GM23338 (cell line): ENCODE measurements around the gene DHRS4. TPM values are rescaled to one million over a fixed set of nuclear protein-coding genes. Genes with fewer than 3 reads are reported as not detected.

Experiments used
- ATAC-seq: fragments of 200-7000 bp; cut with Tn5 transposase; 3 replicates; pipeline ENCODE4 v1.9.1; 2020
- DNase-seq: peaks from one replicate; pipeline ENCODE4 v3.0.0-alpha.2; 2015; ENCODE audit warnings: low spot score
- H2AFZ ChIP-seq: fragments of 200-600 bp; sonication (generic); 2 replicates; pipeline ENCODE4 v1.8.0; 2016; ENCODE audit warnings: antibody characterized with exemption, mild to moderate bottlenecking, moderate library complexity
- H3F3A ChIP-seq: fragments of 200-600 bp; sonication (generic); replicated peaks from 2 replicates; pipeline ENCODE4 v1.8.0; 2017; ENCODE audit warnings: antibody characterized with exemption, mixed run types, low read depth
- H3K27ac ChIP-seq: fragments of 200-600 bp; sonication (generic); 2 replicates; pipeline ENCODE4 v1.6.1; 2016; ENCODE audit warnings: low read depth
- H3K27me3 ChIP-seq: fragments of 200-600 bp; sonication (generic); 2 replicates; pipeline ENCODE4 v1.8.0; 2016; ENCODE audit warnings: mild to moderate bottlenecking, mixed run types, moderate library complexity; ENCODE audit not compliant: insufficient read depth
- H3K36me3 ChIP-seq: fragments of 200-600 bp; sonication (generic); 2 replicates; pipeline ENCODE4 v1.8.0; 2016; ENCODE audit warnings: mild to moderate bottlenecking; ENCODE audit not compliant: insufficient read depth
- H3K4me1 ChIP-seq: fragments of 200-600 bp; sonication (generic); 2 replicates; pipeline ENCODE4 v1.8.0; 2016; ENCODE audit warnings: mild to moderate bottlenecking, moderate library complexity; ENCODE audit not compliant: insufficient read depth
- H3K4me2 ChIP-seq: fragments of 200-600 bp; sonication (generic); 2 replicates; pipeline ENCODE4 v1.7.1; 2017; ENCODE audit warnings: mixed run types
- H3K4me3 ChIP-seq: fragments of 200-600 bp; sonication (generic); 2 replicates; pipeline ENCODE4 v1.6.1; 2016; ENCODE audit warnings: mixed run types
- H3K79me2 ChIP-seq: fragments of 200-600 bp; sonication (generic); replicated peaks from 2 replicates; pipeline ENCODE4 v1.8.0; 2017; ENCODE audit warnings: mild to moderate bottlenecking; ENCODE audit not compliant: insufficient read depth
- H3K9me2 ChIP-seq: fragments of 200-600 bp; sonication (generic); 2 replicates; pipeline ENCODE4 v1.8.0; 2017; ENCODE audit not compliant: insufficient read depth
- H4K20me1 ChIP-seq: fragments of 200-600 bp; sonication (generic); replicated peaks from 2 replicates; pipeline ENCODE4 v1.8.0; 2017; ENCODE audit warnings: mild to moderate bottlenecking; ENCODE audit not compliant: insufficient read depth
- H3K27ac Mint-ChIP-seq: 2 replicates; pipeline ENCODE4 v1.8.0; 2020; ENCODE audit warnings: inconsistent platforms, mild to moderate bottlenecking, moderate library complexity, mixed read lengths
- H3K27me3 Mint-ChIP-seq: 3 replicates; pipeline ENCODE4 v1.8.0; 2022; ENCODE audit warnings: low read depth, mild to moderate bottlenecking, moderate library complexity, mixed read lengths, inconsistent platforms; ENCODE audit not compliant: insufficient read depth, poor library complexity
- H3K36me3 Mint-ChIP-seq: 3 replicates; pipeline ENCODE4 v1.8.0; 2021; ENCODE audit warnings: low read depth, mild to moderate bottlenecking, inconsistent platforms, moderate library complexity, mixed read lengths
- H3K4me1 Mint-ChIP-seq: 3 replicates; pipeline ENCODE4 v1.8.0; 2020; ENCODE audit warnings: mild to moderate bottlenecking, inconsistent platforms, mixed read lengths
- H3K4me3 Mint-ChIP-seq: 3 replicates; pipeline ENCODE4 v1.8.0; 2021; ENCODE audit warnings: moderate library complexity, mild to moderate bottlenecking, inconsistent platforms, mixed read lengths
- H3K9me3 Mint-ChIP-seq: 3 replicates; pipeline ENCODE4 v1.8.0; 2020; ENCODE audit warnings: moderate library complexity, mild to moderate bottlenecking, inconsistent platforms, mixed read lengths
- CREB1 ChIP-seq: fragments of 250-450 bp; sonication (Bioruptor Pico); IDR thresholded peaks from 2 replicates; pipeline ENCODE4 v1.5.0; 2020; ENCODE audit warnings: low read depth, mild to moderate bottlenecking, moderate library complexity
- CTCF ChIP-seq, 2 experiments: fragments of 200-600 bp in 1 of 2; sonication (generic) in 1 of 2; conservative IDR thresholded peaks; 2 replicates each; pipeline versions ENCODE4 v1.5.1 to v1.6.1; 2016 to 2017; ENCODE audit warnings: antibody characterized with exemption in 2 of 2, low read depth in 2 of 2, mild to moderate bottlenecking in 2 of 2, moderate library complexity in 1 of 2
- ETS1 ChIP-seq: IDR thresholded peaks from 2 replicates; pipeline ENCODE4 v1.6.1; 2016; ENCODE audit warnings: antibody characterized with exemption
- EZH2 ChIP-seq: fragments of 200-600 bp; sonication (generic); IDR thresholded peaks from one replicate; pipeline ENCODE4 v1.8.0; 2017; ENCODE audit warnings: antibody characterized with exemption, mild to moderate bottlenecking, low read depth; ENCODE audit not compliant: unreplicated experiment
- JUNB ChIP-seq: IDR thresholded peaks from one replicate; pipeline ENCODE4 v1.6.1; 2016; ENCODE audit warnings: antibody characterized with exemption; ENCODE audit not compliant: unreplicated experiment
- POLR2AphosphoS5 ChIP-seq: IDR thresholded peaks from 2 replicates; pipeline ENCODE4 v1.6.1; 2016; ENCODE audit warnings: antibody characterized with exemption, low read depth
- STAT1 ChIP-seq: IDR thresholded peaks from one replicate; pipeline ENCODE4 v1.6.1; 2016; ENCODE audit warnings: antibody characterized with exemption; ENCODE audit not compliant: unreplicated experiment
- ZNF114 ChIP-seq: fragments of 250-450 bp; sonication (Bioruptor Pico); IDR thresholded peaks from 2 replicates; pipeline ENCODE4 v1.5.0; 2020; ENCODE audit warnings: mild to moderate bottlenecking, moderate library complexity
- ZNF462 ChIP-seq: fragments of 250-450 bp; sonication (Bioruptor Pico); IDR thresholded peaks from 2 replicates; pipeline ENCODE4 v1.5.0; 2020; ENCODE audit warnings: mild to moderate bottlenecking, moderate library complexity
- long read RNA-seq: library from polyadenylated mRNA; unstranded; transcript quantifications from one replicate; pipeline ENCODE4 v2.0.0, GENCODE V29; 2020; ENCODE audit not compliant: unreplicated experiment
- polyA plus RNA-seq: library from polyadenylated mRNA; unstranded; fragments of >200 nt; fragmentation: Nextera tagmentation; extraction: Ambion mirVana; gene quantifications from 2 replicates; pipeline ENCODE4 v1.2.1, GENCODE V29; 2016
- total RNA-seq: library from RNA; depleted of rRNA; stranded (reverse); fragments of >200 nt; shearing (Covaris generic); gene quantifications from 2 replicates; pipeline ENCODE4 v1.2.3, GENCODE V29; 2014; rRNA removed

Gene DHRS4
- 15.1 and 16.6 TPM in 2 replicates for total RNA-seq
- polyA plus RNA-seq = 16.7 and 18.4 TPM in 2 replicates
- long read RNA-seq, transcript DHRS4-201 (8 exons, 1,443 nt) = major isoform, 16 of 28 reads
- long read RNA-seq, transcript DHRS4-203 (5 exons, 727 nt) = minor isoform, 6 of 28 reads
- long read RNA-seq, partial matches to known transcripts = 3 of 28 reads
- long read RNA-seq, other reads (novel, unspliced or antisense) = 2 of 28 reads

GRCh38 chr14:23953464-23954278, at the start of gene DHRS4:
DHRS4 (plus strand) TSS chr14:23953770; CDS start chr14:23953789, 19 bp downstream.
- Histone ChIP-seq H4K20me1 (no peaks in the 10 kb centered on the region), H3K4me2 (peak within 1 kb of the TSS; percentile 87), H3K9me2 (no peaks in the 10 kb centered on the region), H3K36me3 (no peaks in the 10 kb centered on the region), H3F3A (no peaks in the 10 kb centered on the region), H3K4me1 (peaks cover 11% of the 10 kb centered on the region; the same call in 1 of the 2 replicates), H3K79me2 (no peaks in the 10 kb centered on the region), H3K4me3 (peak within 1 kb of the TSS; percentile 92), H3K27ac (peak within 1 kb of the TSS; percentile 69; the same call in 1 of the 2 replicates), H3K27me3 (no peaks in the 10 kb centered on the region), H2AFZ (peak within 1 kb of the TSS; percentile 94)
- Mint-ChIP-seq H3K27me3 (peaks cover 15% of the 10 kb centered on the region), H3K9me3 (peaks cover 4% of the 10 kb centered on the region), H3K36me3 (peaks cover 7% of the 10 kb centered on the region; the same call in 2 of the 3 replicates), H3K4me1 (peaks cover 26% of the 10 kb centered on the region), H3K27ac (peak within 1 kb of the TSS; percentile 96), H3K4me3 (peak within 1 kb of the TSS; percentile 97)
- ATAC-seq (peak; percentile 97), DNase-seq (peak; percentile 86)
- TF ChIP-seq EZH2 = no peak
- TF ChIP-seq POLR2AphosphoS5 = peak; percentile 78
- peak; percentile 87 for TF ChIP-seq CTCF (conservative IDR thresholded peaks at IDR 0.05; ENCODE audit: low read depth in 2 of 2)

- Histone ChIP-seq H3K4me2 (no peak overlapping the region), H3F3A (no peaks in the 10 kb centered on the region), H3K4me1 (peaks cover 6% of the 10 kb centered on the region; the same call in 1 of the 2 replicates), H4K20me1 (no peaks in the 10 kb centered on the region), H3K79me2 (no peaks in the 10 kb centered on the region), H3K27me3 (no peaks in the 10 kb centered on the region), H3K9me2 (no peaks in the 10 kb centered on the region; the same call in 1 of the 2 replicates), H3K27ac (no peak overlapping the region), H3K4me3 (no peak overlapping the region), H3K36me3 (no peaks in the 10 kb centered on the region), H2AFZ (no peak overlapping the region; the same call in 1 of the 2 replicates)
- ATAC-seq (peak; percentile 98), DNase-seq (peak; percentile 94)
- Mint-ChIP-seq H3K27me3 (no peaks in the 10 kb centered on the region), H3K4me3 (no peak overlapping the region), H3K9me3 (no peaks in the 10 kb centered on the region), H3K27ac (no peak overlapping the region), H3K36me3 (no peaks in the 10 kb centered on the region), H3K4me1 (peaks cover 8% of the 10 kb centered on the region; the same call in 2 of the 3 replicates)
- TF ChIP-seq ZNF114 (CRISPR knock-in tag) (no peak), ZNF462 (CRISPR knock-in tag) (0 out of 2 replicates have a peak, but pooled peaks have one; percentile 25), CREB1 (CRISPR knock-in tag) (peak; percentile 14; the same call in 1 of the 2 replicates), ETS1 (no peak), JUNB (no peak), STAT1 (no peak)
Observed at GRCh38 chr14:23910101-23910875, 43.3 kb upstream of the DHRS4 start.
